Germinal center (tissue), 1 donor: Measurements from ENCODE around the gene RCAN2.

Experiments used
- DNase-seq: peaks from one replicate; pipeline ENCODE4 v3.0.0; 2012; ENCODE audit warnings: mixed read lengths, low spot score

Gene RCAN2

DNA sequence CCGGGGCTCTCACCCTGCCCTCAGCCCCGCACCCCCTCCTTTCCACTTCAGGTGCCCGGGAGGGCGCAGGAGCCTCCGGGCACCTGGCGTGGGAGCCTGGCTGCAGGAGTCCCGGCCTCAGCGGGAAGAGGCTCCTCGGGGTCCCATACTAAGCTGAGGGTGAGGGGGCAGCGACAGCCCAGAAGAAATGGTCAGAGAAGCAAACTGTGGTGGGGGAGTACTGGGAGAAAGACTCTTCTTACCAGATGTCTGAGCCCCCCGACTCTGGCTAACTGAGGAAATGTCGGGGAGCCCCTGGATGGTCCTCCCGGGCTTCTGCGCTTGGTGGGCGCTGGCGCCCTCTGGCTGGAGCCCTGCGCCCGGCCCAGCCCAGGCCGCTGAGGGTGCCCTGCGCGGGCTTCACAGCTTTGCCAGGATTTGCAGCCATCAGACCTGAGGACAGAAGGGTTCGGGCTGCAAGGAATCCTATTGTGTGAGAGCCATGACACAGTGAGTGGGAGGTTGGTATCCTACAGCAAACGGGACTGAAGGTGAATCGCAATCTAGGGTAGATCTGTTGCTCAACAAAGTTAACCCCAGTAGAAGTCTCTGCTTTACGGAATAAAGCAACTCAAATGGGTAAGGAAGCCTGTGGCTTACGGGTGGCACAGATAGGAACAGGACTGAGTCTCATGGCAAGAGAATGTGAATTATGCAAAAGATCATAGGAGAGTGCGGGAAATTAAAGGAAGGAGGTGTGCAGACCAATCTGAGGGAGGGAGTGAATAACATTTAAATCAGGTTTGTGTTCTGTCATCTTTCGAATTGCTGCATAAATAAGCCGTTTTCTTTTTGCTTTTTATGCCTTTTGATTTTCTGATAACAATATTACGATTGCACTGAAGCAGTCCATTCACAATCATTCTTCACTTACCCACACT, 639 bp upstream of the RCAN2 start:
- DNase-seq = peak; percentile 63

DNA sequence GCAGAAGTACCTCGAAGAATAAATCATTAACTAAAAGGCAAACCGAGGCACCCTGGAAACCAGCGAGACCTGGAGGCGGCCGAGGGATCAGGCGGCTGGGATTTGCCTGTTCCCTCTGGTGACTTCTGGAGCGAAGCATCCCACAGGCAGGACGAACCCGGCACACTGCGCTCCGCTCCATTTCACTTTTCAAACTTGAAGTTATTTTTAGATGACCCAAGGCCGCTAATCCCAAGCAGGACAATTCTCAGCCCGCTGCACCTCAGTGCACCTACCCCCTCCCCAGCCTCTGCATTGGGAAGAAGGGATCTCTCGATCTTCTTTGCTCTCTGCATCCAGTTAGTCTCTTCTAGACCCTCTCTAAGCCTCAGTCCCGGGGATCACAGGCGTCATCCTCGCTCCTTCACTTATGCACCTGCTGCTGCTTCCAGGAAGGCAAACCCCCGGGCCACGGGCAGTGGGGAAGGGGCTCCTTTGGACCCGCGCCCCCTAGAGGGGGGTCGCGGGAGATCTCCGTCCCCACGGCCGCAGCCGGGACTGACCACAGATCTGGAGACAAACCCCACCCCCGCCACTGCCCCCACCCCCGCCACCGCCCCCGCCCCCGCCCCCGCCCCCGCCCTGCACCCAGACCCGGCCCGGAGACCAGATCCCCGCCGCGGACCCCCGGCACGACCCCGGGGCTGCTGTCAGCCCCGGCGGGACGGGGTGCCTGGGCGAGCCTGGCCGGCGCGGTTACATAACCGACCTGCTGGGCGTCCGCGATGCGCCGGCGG, 636 bp downstream of the RCAN2 start:
- peak; percentile 23 for DNase-seq

DNA sequence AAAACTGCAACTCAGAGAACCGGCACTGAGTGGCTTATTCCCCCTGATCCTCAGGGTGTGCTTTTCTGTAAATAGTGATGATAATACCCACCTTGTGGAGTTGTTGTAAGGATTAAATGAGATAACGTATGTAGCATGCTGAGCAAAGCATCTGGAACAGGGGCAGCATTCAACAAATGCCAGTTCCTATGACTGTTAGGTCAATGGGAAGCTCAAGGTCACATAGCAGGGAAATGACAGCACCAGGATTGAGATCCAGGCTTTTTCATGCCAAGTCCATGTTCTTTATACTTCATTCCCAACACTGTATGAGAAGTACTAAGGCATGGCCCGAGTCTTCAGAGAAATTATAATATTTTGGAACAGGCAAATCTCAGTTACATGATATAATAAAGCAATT, 5.1 kb downstream of the RCAN2 start:
- DNase-seq = no peak

DNA sequence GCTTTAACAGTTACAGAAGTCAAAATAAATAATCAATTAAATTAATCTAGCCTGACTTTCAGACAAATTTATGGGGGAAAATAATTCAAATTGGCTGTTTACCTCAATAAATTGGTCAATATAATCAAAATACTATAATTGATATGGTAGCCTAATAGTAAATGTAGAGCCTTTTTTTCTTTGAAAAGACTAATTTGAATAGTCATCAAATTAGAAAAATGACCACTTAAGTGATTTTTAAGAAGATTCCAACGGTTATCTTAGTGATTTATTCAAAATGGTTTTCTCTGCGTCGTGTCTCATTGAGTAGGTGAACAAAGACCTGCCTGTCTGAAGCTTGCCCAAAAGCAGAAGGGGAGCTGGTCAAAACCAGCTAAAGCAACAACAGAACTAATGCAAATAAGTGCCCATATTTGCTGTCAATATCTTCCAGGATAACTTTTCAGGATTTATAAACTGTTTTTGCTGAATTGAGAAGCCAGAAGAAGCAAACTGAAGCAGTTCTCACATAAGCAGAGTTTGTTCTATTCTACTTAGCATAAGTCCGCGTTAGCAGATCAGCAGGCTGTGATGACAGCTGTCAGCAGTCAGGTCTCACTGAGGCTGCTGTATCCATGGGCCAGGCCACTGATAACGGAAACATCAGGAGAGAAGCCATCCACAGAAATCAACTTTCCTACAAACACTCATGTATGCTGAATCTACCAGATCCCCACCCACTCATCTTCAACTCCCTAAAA, 7.0 kb downstream of the RCAN2 start:
- no peak for DNase-seq

DNA sequence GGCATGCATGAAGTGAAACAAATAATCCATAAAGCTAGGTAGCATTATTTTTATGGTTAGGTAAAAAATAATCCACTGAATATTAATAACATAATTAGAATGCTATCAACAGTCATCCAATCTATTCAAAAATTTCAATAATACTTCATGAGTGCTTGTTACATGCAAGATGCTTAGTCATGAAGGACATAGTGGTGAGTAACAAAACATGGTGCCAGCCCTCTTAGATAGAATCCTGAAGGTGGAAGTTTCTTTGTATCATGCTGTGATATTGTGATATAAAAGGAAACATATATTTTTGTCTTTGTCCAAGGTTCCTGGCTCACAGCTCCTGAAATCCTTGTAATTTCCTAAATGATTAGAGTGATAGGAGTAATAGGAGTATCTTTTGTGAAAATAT, 14.9 kb downstream of the RCAN2 start:
- no peak for DNase-seq

DNA sequence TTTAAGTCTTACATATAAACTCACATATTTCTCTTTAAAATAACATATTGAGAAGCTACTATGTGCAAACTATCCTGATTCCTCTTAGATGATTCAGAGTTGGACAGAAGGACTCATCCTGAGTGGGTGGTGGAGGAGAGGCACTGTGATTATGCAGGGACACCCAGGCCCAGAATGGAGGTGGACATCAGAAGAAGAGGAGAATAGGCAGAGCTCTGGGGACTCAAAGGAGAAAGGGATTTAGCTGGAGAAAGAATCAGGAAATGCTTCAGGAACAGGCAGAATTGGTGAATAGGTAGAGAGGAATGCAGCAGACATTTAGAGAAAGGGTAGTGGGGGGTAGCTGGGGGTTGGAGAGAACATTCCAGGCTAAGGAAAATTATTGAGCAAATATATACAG, 17.4 kb downstream of the RCAN2 start:
- no peak for DNase-seq

DNA sequence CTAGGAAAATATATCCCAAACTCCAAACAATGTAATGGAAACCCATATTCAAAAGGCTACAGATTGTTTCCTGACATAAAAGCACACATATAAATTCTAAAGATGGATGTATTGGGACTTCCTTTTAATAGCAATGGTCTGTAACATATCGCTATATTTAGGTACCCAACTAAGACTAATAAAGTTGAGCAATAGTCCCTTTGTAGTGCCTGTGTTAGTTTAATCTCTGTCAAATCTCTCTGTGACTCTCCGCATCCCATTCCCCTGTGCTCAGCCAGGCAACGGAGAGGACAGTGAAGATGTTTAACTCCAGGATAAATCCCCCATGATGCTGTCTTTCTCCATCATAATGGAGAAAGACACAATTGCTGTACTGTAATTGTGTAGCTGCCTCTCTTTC, 19.0 kb downstream of the RCAN2 start:
- no peak for DNase-seq

DNA sequence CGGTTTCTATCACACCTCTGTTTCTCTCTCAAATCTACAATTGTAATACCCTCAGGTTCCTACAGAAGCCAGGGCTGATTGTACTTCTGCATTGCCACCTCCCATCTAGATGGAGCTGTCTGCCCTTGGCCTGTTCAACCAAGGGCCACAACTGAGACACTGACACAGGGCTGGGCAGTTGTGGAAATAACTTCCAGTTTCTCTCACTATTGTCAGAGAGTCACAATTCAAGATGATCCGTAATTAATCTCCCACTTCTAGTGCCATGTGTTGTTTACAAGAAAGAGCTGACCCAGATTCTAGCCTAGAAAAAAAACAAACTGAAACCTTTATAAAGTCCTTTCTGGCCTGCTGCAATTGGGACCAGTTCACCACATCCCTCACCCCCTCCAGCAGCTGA, 22.2 kb downstream of the RCAN2 start:
- no peak for DNase-seq

DNA sequence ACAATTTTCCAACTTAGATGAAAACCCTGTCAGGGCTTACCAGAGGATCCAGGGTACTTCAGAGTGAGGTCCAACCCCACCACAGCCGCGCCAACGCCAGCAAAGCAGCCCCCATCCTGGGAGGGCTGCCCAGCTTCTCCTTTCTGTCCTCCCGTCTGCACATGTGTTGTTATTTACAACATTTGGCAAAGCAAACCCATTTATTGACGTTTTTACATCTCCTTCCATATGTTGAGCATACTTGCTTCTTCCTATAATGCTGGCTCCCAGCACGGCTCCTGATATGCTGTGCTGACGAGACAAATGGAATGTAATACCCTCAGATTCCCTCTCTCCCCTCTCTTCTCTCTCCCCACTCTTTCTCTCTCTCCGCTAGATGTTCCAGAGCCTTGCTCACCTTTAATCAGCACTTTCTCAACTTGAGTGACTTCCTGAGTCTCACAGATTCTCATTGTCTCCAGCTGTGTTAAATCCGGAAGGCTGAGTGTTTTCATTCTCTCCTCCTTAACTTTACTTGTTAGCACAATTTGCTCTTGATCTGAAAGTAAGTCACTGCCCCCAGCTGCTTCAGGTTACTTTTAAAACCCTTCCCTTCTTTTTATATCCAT, 22.7 kb downstream of the RCAN2 start:
- no peak for DNase-seq

DNA sequence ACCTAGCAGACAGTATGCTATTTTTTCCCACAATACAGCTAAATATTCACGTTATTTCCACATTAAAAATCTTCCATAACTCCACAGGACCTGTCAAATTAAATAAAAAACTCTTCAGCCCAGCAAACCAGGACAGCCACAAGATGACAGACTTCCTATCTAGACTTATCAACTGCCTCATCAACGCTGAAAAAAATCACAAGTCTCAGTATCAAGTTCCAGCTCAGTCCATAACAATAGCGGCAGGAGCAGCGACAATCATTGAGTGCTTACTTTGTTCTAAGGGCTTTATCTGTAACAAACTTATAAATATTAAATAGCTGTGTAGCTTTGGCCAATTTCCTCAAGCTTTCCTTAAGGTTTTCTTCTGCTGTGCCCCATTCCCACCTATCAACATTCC, 24.7 kb downstream of the RCAN2 start:
- DNase-seq = no peak

DNA sequence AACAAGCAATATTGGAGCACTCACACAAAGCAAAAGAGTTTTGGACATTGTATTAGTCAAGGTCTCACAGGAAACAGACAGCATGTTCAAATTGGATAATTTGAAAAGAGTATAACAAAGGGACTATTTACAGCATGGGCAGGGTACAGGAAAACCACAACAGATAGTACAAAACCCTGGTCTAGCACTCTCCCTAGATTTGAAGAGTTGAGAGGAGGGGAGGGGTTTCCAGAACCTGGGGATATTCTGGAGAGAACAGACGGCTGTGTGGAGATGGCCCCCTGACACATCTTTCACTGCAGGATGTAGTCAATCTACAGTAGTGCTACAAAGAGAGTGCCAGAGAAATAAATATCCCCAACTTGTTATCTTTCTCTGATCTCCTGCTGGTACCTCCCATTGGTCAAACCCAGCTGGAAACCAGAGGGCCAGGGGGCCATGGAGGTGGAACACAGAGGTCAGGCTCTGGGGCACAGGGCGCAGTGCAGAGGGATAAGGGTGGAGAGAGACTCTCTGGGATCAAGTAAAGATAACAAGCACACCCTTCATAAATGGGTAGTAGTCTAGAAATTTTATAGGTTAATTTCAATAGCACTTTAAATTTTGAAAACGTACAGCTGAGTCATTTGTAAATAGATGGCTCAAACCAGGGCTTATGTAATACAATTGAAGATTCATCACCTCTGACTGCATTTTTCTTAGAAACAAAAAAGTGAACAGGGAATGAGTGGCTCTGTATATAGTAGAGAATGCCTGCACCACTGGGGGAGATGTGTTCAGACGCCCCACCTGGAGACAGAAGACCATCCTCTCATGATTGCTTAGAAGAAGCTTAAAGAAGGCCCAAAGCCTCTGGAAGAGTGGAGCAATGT, 25.7 kb downstream of the RCAN2 start:
- DNase-seq = no peak

DNA sequence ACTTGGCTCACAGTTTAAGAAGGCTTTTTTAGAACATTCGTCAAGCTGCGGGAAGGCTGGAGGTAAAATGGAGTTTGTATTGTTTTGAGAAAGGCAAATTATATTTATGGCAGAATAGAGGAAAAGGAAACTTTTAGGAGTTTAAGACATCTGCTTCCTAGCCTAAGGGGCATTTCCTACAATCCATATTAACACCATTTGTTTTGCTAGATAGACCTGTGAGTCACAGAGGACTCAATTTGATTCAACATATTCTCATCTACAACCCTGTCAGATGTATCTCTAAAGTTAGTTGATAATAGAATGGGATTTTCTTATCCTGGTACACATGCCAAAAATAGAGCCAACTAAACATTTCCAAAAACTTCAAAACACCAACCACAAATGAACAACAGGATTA, 35.0 kb downstream of the RCAN2 start:
- no peak for DNase-seq

DNA sequence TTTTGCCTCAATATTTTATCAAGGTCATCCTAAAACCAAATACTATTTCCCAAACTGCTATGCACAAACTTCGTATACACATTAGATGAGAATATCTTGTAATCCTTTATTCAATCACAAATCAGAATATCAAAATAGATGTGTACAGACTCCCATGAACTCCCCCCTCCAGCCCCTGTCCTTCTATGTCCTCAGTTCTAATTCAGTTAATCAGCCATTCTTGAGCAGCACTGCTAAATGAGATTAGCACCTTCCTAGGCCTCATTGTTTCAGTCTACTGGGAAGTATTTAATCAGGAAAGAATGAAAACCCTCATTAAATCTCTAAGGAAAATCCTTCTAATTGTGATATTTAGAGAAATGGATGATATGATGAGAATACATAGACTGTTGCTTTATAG, 36.6 kb downstream of the RCAN2 start:
- no peak for DNase-seq

DNA sequence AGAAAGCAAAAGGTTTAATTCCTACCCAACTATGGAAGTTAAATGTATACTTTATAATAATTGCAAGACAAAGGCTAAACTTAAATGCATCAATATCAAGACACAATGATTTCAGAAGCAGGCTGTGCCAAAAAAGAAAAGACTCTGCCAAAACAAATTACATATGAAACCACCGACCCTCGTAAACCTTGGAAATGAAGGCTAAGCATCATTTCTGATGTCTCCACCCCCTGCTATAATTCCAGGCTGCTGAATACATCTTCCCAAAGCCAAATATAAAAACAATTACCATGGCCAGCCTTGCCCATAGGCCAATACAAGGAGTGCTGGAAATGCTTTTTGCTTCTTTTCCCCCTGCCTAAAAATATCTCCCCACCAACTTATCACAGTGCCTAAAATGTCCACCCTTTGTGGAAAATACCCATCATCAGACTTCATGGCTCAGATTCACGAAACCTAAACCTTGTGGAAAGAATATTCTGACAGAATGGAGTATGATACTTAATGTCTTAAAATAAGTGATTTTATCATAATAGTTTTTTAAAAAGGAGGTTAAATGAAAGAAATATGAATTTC, 37.4 kb downstream of the RCAN2 start:
- no peak for DNase-seq

DNA sequence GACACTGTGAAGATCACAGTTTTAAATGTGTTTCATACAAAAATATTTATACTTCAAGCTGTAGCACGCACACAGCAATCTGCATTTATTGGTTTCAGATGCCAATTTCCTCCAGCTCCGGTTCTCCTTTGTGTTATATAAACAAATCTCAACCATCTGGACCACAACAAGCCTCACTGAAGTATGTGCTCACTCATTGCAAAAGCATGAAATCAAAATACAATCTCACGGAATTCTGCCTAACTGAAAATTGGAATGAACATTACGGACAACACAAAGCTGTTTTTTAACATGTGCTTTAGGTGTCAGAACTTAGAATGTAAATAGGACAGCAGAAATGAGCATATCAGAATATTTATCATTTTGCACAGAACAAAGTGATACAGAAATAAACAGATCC, 38.0 kb downstream of the RCAN2 start:
- no peak for DNase-seq

DNA sequence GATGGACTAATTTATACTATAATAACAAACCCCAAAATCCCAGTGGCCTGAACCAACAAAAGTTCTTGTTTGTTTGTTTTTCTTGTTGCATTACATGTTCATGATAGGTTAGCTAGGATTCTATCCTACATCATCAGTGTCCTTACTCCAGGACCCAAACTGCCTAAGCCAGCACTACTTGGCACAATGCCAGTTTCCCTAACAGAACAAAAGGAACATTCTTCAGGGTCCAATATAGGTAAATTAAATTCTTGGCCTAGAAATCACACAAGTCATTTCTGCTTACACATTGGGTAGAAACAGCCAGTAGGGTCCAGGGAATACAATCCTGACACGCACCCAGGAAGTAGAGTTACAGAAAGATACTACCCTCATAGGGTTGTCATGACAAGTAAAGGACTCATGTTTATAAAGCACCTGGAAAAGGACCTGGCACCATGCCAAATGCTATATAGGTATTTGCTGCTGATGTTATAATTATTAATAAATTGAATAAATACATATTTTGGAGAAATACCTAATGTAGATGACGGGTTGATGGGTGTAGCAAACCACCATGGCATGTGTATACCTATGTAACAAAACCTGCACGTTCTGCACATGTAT, 38.8 kb downstream of the RCAN2 start:
- DNase-seq = no peak

DNA sequence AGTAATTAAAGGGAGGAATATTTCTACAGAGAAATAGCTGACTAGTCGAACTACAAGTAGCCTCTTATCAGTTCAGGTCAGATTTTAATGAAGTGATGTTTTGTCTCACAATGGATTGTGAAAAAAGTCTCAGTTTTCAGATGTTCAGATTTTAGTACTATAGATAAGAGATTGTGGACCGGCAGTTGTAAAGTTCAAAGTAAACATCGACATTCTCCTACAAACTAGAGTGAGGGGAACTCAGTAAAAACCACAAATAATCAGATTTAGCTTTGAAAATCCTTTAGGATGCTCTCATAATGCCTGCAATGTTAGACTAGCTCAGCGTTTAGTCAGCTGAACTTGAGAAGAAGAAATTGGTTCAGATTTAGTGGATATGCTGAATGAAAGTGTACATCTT, 39.9 kb downstream of the RCAN2 start:
- DNase-seq = no peak

DNA sequence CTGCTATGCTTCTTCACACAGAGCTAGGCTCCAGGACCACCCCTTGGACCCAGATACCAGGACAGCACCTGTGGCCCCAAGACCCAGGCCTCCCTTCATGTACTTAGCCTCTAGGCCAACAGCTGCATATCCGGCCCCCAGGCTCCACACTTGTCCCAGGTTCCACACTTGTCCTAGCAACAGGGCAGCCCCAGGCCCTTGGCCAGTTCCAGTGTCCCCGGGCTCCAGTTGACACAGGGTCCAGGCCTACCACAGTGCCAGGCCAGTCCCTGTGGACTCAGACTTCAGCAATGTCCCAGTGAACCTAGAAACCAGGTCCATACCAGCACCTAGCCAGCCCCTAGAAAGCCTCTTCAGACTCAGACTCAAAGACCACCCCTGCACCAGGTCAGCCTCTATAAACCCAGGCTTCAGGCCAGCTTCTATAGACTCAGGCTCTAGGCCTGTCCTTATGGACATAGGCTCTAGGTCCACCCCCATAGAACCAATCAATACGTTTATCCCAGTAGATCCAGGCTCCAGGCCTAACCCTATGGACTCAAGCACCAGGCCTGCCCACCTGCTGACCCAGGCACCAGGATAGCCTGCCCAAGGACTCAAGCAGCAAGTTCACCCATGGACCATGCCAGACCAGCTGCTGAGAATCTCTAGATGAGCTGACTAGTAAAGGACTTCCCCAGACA, 46.3 kb downstream of the RCAN2 start:
- DNase-seq = no peak

DNA sequence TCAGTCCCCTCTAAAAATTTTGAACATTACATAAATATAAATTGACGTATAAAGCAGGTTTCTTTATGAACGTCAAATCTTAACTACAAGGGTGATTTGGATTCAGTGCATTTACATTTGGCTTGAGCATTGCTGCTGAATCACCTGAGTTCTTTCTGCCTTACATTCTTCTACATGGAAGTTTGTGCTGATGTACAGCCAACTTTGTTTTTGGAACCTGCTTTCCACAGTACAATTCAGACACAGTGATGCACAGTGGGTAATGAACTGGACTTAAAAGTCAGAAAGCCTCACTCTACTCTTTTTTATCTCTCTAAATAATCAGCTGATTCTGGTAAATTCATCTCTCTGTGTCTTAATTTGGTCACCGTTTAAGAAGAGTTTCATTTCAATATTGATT, 47.6 kb downstream of the RCAN2 start:
- no peak for DNase-seq

DNA sequence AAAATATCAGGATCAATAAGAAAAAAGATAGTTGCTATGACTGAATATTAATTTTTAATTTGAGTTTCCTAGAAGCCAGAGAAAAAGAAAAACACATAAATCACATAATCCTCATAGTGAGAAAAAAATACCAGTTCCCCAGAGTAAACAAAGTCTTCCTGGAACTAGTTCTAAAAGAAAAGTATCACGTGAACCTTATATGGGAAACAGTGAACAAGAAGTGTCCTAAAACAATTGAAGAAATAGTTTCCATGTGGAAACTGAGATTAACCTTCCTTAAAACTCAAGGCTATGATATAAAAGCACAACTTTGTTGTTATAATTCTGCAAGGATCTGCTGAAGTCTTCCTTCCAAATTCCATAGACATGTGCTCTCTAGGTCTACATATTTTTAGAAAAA, 50.6 kb downstream of the RCAN2 start:
- no peak for DNase-seq
